Measurements from ENCODE around the gene GPBP1.

GPBP1 gene

GRCh38 chr5:57211039-57211438 is 37.2 kb downstream of the GPBP1 start:
- DNase-seq (ENCODE audit: low read depth) = no peak

GRCh38 chr5:57215629-57216195 is 41.9 kb downstream of the GPBP1 start:
- no peak for DNase-seq (ENCODE audit: low read depth)

GRCh38 chr5:57216714-57217113 is 42.9 kb downstream of the GPBP1 start:
- DNase-seq (ENCODE audit: low read depth) = no peak

GRCh38 chr5:57219386-57219785 is 45.5 kb downstream of the GPBP1 start:
- DNase-seq (ENCODE audit: low read depth) = no peak

- DNase-seq (ENCODE audit: low read depth) = no peak
Measured at GRCh38 chr5:57221049-57221568, 47.2 kb downstream of the GPBP1 start.

- no peak for DNase-seq (ENCODE audit: low read depth)
Measured at GRCh38 chr5:57225553-57225952, 51.7 kb downstream of the GPBP1 start.

GRCh38 chr5:57229313-57229712 is 55.5 kb downstream of the GPBP1 start:
- no peak for DNase-seq (ENCODE audit: low read depth)

GRCh38 chr5:57231607-57232006 is 57.7 kb downstream of the GPBP1 start:
- DNase-seq (ENCODE audit: low read depth) = no peak

GRCh38 chr5:57232293-57233033 is 58.6 kb downstream of the GPBP1 start:
- no peak for DNase-seq (ENCODE audit: low read depth)

GRCh38 chr5:57243286-57244137 is 69.7 kb downstream of the GPBP1 start:
- no peak for DNase-seq (ENCODE audit: low read depth)

- DNase-seq (ENCODE audit: low read depth) = no peak
Measured at GRCh38 chr5:57244331-57244730, 70.5 kb downstream of the GPBP1 start.

- DNase-seq (ENCODE audit: low read depth) = no peak
Measured at GRCh38 chr5:57246426-57246825, 72.6 kb downstream of the GPBP1 start.

GRCh38 chr5:57247765-57248164 is 73.9 kb downstream of the GPBP1 start:
- DNase-seq (ENCODE audit: low read depth) = no peak

GRCh38 chr5:57249265-57249874 is 75.5 kb downstream of the GPBP1 start:
- DNase-seq (ENCODE audit: low read depth) = no peak

GRCh38 chr5:57258052-57258451 is 84.2 kb downstream of the GPBP1 start:
- no peak for DNase-seq (ENCODE audit: low read depth)

GRCh38 chr5:57258943-57259342 is 85.1 kb downstream of the GPBP1 start:
- no peak for DNase-seq (ENCODE audit: low read depth)

- no peak for DNase-seq (ENCODE audit: low read depth)
Measured at GRCh38 chr5:57259704-57260103, 85.8 kb downstream of the GPBP1 start.

- DNase-seq (ENCODE audit: low read depth) = no peak
Measured at GRCh38 chr5:57262541-57262940, 88.7 kb downstream of the GPBP1 start.

- DNase-seq (ENCODE audit: low read depth) = no peak
Measured at GRCh38 chr5:57267805-57268204, 93.9 kb downstream of the GPBP1 start.

- no peak for DNase-seq (ENCODE audit: low read depth)
Measured at GRCh38 chr5:57276353-57276752, 102.5 kb downstream of the GPBP1 start.

GRCh38 chr5:57277085-57277484 is 103.2 kb downstream of the GPBP1 start:
- DNase-seq (ENCODE audit: low read depth) = no peak

- no peak for DNase-seq (ENCODE audit: low read depth)
Measured at GRCh38 chr5:57280853-57281252, 107.0 kb downstream of the GPBP1 start.
